Osteocyte (in vitro differentiated cells): ENCODE results near the gene CPLANE1. TPM values are rescaled to one million over a fixed set of nuclear protein-coding genes. Genes with fewer than 3 reads are reported as not detected.

Experiments used
- DNase-seq: peaks from one replicate; pipeline ENCODE4 v3.0.0; 2021; ENCODE audit warnings: mixed read lengths; ENCODE audit not compliant: unreplicated experiment; ENCODE audit errors: extremely low spot score
- H3K27ac Mint-ChIP-seq: one replicate; pipeline ENCODE4 v1.8.0; 2021; ENCODE audit warnings: mild to moderate bottlenecking, mixed read lengths; ENCODE audit not compliant: unreplicated experiment
- H3K27me3 Mint-ChIP-seq: one replicate; pipeline ENCODE4 v1.8.0; 2021; ENCODE audit warnings: mixed read lengths; ENCODE audit not compliant: unreplicated experiment
- H3K36me3 Mint-ChIP-seq: one replicate; pipeline ENCODE4 v1.8.0; 2021; ENCODE audit warnings: mixed read lengths; ENCODE audit not compliant: unreplicated experiment
- H3K4me1 Mint-ChIP-seq: one replicate; pipeline ENCODE4 v1.8.0; 2021; ENCODE audit warnings: mixed read lengths; ENCODE audit not compliant: unreplicated experiment
- H3K4me3 Mint-ChIP-seq: one replicate; pipeline ENCODE4 v1.8.0; 2021; ENCODE audit warnings: mild to moderate bottlenecking, moderate library complexity, mixed read lengths; ENCODE audit not compliant: unreplicated experiment
- H3K9me3 Mint-ChIP-seq: one replicate; pipeline ENCODE4 v1.8.0; 2021; ENCODE audit warnings: mixed read lengths; ENCODE audit not compliant: unreplicated experiment
- CTCF ChIP-seq: fragments of 200-600 bp; sonication (generic); IDR thresholded peaks from 2 replicates; pipeline ENCODE4 v1.5.0; 2021; ENCODE audit warnings: antibody characterized with exemption, mild to moderate bottlenecking, moderate library complexity
- total RNA-seq: library from RNA; stranded (reverse); gene quantifications from 2 replicates; pipeline ENCODE4 v1.2.1, GENCODE V29; 2021

CPLANE1 gene
- total RNA-seq, 1 donor from 2014 or later, result 33.7 TPM

GRCh38 chr5:37121465-37121864 lies 127.7 kb downstream of the CPLANE1 start:
- peaks cover 45% of the 10 kb centered on the region for H3K36me3 Mint-ChIP-seq
- H3K27me3 Mint-ChIP-seq, result no peaks in the 10 kb centered on the region
- DNase-seq, result no peak
- no peak overlapping the region for H3K4me3 Mint-ChIP-seq
- TF ChIP-seq CTCF, result no peak
- H3K4me1 Mint-ChIP-seq, result no peaks in the 10 kb centered on the region
- H3K27ac Mint-ChIP-seq, result no peak overlapping the region
- H3K9me3 Mint-ChIP-seq, result no peaks in the 10 kb centered on the region

GRCh38 chr5:37121027-37121426 lies 128.1 kb downstream of the CPLANE1 start:
- Mint-ChIP-seq H3K9me3 (no peaks in the 10 kb centered on the region), H3K27ac (no peak overlapping the region), H3K27me3 (no peaks in the 10 kb centered on the region), H3K4me1 (no peaks in the 10 kb centered on the region), H3K36me3 (peaks cover 47% of the 10 kb centered on the region), H3K4me3 (no peak overlapping the region)
- TF ChIP-seq CTCF, result no peak
- no peak for DNase-seq

GRCh38 chr5:37120270-37120669 lies 128.9 kb downstream of the CPLANE1 start:
- Mint-ChIP-seq H3K4me1 (no peaks in the 10 kb centered on the region), H3K27ac (no peak overlapping the region), H3K4me3 (no peak overlapping the region), H3K27me3 (no peaks in the 10 kb centered on the region), H3K36me3 (peaks cover 41% of the 10 kb centered on the region), H3K9me3 (no peaks in the 10 kb centered on the region)
- TF ChIP-seq CTCF, result no peak
- no peak for DNase-seq

- Mint-ChIP-seq H3K36me3 (peaks cover 57% of the 10 kb centered on the region), H3K27me3 (no peaks in the 10 kb centered on the region), H3K4me1 (no peaks in the 10 kb centered on the region), H3K9me3 (no peaks in the 10 kb centered on the region), H3K27ac (no peak overlapping the region), H3K4me3 (no peak overlapping the region)
- no peak for DNase-seq
- TF ChIP-seq CTCF, result no peak
Measured at GRCh38 chr5:37116359-37116758, 132.8 kb downstream of the CPLANE1 start.

GRCh38 chr5:37112383-37112991 lies 136.7 kb downstream of the CPLANE1 start:
- H3K4me1 Mint-ChIP-seq, result no peaks in the 10 kb centered on the region
- TF ChIP-seq CTCF, result no peak
- DNase-seq, result no peak
- H3K27me3 Mint-ChIP-seq, result no peaks in the 10 kb centered on the region
- H3K27ac Mint-ChIP-seq, result no peak overlapping the region
- H3K36me3 Mint-ChIP-seq, result peaks cover 60% of the 10 kb centered on the region
- no peaks in the 10 kb centered on the region for H3K9me3 Mint-ChIP-seq
- no peak overlapping the region for H3K4me3 Mint-ChIP-seq
